Measurements from ENCODE around the gene MINDY4B.
"Not testable (repeated sequence)": the region's sequence is repeated elsewhere in the genome, so short reads cannot be mapped to it uniquely, and the experiment has no call there.

The MINDY4B gene

DNA sequence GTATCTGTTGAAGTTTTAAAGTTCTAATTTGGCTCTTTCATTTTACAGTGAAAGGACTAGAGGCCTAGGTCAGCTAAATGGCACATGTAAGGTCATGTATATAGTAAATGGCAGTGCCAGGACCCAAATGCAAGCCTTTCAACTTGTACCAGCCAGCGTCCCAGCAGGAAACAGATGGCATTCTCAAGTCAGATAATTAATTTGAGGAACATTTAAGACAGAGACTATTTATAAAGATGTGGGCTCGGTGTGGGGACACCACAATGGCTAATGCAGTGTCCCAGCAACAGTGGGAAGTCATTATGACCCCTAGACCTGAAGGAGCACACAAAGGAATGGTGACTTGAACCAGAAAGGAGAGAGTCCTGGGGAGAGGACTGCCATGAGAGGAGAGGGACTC is 6.1 kb downstream of the MINDY4B start:
- in situ Hi-C loops (cut with MboI; ENCODE audit: low sequenced_read_pairs): no loop called here

DNA sequence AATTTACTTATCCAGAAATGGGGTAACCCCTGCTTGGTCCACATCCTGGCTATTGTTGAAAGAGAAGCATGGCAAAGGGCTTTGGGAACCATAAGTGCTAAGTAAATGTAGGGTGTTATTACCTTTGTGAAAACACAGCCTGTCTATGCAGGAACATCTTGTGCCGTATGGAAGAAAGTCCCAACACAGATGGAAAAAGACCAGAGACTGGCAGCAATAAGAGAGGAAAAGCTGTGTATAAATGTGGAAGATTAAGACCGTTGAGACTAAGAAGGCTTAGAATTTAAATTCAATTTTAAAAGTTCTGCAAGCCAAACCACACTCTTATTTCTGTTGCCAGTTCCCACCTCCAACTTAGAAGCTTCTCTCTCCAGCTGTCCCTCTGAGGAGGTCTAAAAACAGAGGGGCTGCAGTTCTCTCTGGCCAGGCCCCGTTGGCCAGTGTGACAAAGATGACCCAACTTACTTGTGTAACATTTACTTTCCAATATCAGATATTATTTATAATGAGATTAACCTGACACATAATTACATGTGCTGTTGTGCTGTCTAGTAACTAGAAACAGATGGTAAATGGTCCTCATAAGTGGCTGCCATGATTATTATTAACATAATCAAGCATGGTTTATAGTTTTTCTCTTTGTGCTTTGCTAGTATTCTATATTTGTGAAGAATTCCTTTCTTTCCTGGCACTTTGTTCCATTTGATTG is 7.0 kb downstream of the MINDY4B start:
- in situ Hi-C loops (cut with MboI; ENCODE audit: low sequenced_read_pairs): no loop called here

DNA sequence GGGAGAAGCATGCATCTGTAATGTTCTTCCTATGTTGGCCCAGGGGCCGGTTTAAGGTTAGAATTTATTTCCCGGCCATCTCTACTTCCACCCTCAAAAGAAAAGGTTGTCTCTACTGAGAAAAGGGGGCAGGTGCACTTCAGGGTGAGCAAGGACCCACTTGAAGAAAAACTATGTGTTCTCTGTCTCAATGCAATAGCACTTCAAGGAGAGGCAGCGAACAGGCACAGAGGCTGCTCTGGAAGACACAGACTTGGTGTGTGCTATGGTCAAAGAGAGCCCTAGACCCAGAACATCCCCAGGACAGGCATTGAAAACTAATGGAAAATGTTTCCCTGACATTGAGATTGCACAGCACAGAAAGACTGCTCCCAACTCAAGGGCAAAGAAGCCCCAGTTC is 7.6 kb downstream of the MINDY4B start:
- in situ Hi-C loops (cut with MboI; ENCODE audit: low sequenced_read_pairs): no loop called here

DNA sequence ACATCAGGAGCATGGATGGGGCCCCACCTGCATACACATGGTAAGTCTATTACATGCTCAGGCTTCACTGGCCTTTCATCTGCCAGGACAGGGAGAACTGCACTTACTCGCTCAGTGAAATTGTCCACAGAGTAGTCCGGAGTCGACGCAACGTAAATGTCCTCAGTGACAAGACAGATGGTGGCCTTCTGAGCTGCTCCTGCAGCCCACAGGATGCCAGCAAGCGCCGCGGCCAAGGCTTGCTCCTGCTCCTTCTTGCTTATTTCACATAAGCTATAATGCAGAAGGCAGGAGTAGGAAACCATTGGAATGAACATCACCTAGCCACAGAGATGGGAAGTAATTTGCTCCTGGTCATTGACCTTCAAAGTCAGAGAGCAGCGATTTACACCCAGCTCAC is 14.4 kb downstream of the MINDY4B start:
- in situ Hi-C loops (cut with MboI; ENCODE audit: low sequenced_read_pairs): no loop called here

DNA sequence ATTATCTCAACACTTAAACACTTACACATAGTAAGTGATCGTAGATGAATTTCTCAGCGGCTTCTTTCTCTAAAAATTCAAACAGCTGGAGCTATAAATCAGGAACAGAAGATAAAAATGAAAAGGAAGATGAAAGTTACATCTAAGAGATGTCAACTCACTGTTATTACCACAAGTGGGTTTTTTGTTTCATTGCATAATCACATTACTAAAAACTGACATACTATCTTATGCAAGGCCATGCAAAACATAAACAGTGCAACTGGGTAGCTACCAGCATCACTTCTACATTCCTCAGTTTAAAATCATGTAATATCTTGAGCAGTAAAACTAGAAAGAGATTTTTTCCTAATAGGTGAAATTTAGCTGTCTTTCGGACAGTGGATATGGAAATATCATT is 14.9 kb downstream of the MINDY4B start:
- in situ Hi-C loops (cut with MboI; ENCODE audit: low sequenced_read_pairs): no loop called here

DNA sequence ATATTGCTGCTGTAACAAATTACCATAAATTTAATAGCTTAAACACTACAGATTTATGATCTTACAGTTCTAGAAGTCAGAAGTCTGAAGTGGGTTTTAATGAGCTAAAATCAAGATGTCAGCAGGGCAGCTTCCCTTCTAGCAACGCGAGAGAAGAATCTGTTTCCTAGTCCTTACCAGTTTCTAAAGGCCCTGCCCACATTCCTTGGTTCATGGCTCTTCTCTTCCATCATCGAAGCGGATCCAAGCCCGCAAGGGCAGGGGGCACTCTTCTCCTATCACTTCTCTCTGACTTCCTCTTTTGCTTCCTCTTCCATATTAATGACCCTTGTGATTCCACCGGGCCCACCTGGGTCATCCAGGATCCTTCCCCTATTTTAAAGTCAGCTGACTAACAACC is 16.1 kb downstream of the MINDY4B start:
- in situ Hi-C loops (cut with MboI; ENCODE audit: low sequenced_read_pairs): no loop called here

DNA sequence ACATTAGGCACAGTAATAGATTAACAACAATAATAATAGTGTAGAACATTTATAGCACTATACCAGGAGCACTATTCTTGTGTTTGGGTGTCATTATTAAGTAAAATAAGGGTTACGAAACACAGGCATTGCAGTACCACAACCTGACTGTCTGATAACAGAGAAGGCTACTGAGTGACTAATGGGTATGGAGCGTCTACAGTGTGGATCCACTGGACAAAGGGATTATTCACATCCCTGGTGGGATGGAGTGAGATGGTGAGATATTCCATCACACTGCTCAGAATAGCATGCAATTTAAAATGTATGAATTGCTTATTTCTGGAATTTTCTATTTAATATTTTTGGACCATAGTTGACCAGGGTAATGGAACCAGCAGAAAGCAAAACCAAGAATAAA is 18.2 kb downstream of the MINDY4B start:
- in situ Hi-C loops (cut with MboI; ENCODE audit: low sequenced_read_pairs): no loop called here

DNA sequence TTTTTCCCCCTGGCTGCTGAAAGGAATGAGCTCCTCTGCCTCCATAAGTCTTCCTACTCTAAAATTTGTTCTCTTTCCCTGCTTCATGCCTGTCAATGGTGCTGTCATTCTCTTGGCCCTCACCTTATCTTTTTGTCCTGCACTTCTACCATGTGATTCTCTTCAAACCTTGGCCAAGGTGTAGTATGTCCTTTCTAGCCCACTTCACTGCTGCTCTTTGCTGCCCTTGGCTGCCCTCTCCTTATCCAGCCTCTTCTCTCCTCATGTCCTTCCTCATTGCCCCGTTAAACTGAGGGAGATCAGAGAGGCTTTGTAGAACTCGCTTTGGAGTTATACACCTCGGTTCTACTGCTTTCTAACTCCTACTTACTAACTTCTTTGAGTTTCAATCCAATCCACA is 19.7 kb downstream of the MINDY4B start:
- in situ Hi-C loops (cut with MboI; ENCODE audit: low sequenced_read_pairs): no loop called here

DNA sequence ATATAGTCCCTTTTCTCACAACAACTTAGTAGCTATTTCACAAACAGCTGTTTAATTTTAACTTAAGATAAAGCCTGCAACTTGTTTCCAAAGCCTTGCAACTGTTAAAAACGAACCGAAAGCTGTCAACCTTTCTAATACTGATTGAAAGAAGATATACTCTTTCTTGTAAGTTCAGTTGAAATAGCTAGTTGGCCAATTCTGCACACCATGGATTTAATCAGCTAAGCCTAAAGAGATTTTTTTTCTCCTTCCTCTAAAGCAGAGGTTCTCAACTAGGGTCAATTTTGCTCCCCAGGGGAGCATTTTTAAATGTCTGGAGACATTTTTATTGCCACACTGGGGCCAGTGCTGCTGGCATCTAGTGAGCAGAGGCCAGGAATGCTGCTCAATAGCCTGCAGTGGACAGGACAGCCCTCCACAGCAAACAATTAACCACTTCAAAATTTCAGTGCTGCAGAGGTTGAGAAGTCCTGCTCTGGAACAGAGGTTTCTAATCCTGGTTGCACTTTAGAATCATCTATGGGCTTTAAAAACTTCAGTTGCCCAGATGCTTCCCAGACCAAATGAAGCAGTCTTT is 26.2 kb downstream of the MINDY4B start:
- in situ Hi-C loops (cut with MboI; ENCODE audit: low sequenced_read_pairs): no loop called here

DNA sequence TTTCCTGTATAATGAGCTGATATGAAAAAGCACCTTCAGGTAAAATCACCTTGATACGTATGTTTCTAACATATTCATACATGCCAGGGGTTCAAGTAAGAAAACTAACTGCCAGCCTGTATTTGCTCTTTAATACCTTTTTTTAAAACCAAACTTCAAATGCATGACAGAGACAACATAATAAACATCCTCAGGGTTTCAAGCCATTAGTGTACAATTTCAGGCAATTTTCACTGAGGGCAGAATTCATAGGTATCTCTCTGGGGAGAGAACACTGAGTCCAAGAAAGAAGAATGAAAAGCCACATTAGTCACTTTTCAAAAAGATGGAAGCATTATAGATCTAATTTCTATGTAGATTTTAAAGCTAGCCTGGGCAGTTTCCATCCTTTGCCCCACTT is 26.9 kb downstream of the MINDY4B start:
- in situ Hi-C loops (cut with MboI; ENCODE audit: low sequenced_read_pairs): no loop called here

DNA sequence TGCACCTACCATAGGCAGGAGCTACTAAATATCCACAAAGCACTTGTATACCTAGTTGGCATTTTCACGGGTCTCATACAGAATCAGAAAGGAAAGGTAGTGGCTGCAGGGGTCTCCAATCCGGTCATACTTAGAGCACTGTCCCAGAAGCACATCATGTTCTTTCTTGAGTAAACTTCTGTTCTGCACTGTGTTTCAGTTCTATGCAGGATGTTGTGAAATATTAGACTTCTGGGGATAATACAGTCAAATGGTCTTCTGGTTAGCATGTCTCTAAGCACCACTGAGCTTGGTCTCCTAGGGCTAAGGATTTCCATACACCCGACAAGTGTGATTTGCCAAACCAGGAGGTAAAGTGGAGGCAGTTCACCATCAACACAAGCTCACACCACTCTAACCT is 27.9 kb downstream of the MINDY4B start:
- in situ Hi-C loops (cut with MboI; ENCODE audit: low sequenced_read_pairs): no loop called here

DNA sequence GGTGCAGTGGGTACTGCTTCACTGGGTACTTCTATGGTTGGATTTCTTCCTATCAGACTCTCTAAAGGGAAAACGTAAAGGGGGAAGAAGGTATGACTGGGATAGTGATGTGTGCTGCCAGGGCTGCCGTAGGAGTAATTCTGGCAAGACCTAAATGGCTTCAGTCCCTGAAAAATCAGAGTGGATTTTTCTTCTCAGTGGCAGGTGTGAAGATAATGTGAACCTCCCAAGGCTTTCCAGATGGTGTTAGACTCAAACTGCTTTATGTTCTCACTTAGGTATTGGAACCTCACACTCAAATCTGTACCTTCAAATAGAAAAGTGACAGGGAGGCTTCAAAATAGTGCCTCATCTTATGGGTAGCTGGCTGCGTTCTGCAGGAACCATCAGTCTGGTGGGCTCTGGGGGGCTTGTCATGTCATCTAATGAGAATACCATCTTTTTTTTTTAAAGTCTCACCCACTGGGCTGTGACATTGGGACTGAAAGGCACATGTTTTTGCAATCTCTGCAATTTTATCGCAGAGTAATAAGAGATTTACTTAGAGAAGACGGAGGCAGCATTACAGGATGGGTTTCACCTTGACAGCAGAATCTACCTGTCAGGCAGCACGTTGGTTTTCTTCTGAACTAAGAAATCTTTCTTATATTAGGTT is 28.5 kb downstream of the MINDY4B start:
- in situ Hi-C loops (cut with MboI; ENCODE audit: low sequenced_read_pairs): no loop called here

DNA sequence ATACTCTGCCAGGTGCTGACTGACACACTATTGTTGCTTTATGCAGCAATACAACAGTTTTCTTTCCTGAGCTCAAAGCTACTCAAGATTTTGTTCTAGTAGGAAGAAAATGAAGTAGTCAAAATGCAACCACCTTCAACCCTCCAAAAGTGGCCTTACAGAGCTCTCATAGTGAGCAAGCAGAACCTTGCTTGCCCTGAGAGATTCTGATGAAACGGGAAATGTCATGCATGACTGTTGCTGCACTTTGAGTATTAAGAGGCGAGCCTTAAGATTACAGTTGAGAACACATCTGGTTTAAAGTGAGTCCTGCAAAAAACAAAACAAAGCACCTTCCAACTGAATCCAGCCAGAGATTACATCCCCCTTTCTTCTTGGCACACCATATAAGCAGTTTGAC is 29.7 kb downstream of the MINDY4B start:
- in situ Hi-C loops (cut with MboI; ENCODE audit: low sequenced_read_pairs): no loop called here

DNA sequence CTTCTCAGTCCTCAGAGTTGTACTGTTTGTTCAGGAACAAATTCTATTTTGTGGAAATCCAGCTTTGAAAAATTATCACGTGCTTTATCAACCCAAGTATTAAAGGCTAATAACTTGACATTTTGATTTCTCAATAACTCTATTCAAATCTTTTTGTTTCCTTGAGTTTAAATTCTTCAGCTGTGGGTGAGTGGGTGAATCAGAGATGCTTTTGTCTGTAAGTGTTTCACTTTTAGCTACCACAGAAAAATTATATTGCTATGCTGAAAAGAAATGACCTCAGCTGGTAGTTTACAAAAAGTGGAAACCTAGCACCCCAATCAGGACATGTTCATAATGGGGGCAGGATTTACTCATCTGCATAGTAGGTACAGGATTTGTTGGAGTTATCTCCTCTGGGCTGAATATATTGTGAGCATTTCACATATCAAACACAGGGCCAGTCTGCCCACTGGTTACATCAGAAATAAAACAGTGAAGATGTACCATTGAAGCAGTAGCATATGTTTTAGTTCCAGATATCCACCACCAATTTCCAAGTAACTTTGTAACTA is 30.5 kb downstream of the MINDY4B start:
- in situ Hi-C loops (cut with MboI; ENCODE audit: low sequenced_read_pairs): no loop called here

DNA sequence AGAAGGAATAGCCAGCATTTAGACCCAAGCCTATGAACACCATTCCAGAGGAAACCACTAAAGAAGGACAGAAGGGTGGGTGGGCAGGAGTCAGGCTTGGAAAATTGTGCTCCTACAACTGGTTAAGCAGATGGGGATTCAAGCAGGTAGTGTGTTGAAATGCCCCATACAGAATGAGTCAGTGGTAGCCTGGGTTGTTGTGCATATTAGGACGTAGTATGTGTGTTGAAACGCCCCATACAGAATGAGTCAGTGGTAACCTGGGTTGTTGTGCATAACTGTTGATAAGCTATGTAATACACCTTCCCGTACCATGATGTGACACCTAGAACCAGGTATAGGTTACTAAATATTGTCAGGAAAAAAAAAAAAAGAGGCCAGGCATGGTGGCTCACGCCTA is 34.0 kb downstream of the MINDY4B start:
- in situ Hi-C loops (cut with MboI; ENCODE audit: low sequenced_read_pairs): no loop called here

DNA sequence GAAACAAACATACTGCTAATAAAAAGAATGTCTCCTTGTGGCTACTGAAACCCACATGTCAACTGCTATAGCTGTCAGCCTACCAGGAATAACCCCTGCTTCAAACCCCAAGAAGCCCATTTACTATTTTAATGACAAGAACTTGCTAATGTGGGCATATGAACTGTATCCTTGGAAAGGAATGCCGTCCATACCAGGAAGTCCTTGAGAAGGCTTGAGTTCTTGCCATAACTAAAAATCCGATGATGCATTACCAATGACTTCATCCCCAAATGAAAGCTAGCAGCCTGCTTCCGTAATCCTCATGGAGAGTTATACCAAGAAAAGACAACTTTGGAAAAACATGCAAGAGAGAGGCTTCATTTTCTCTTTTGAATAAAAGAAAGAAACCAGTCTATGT is 34.8 kb downstream of the MINDY4B start:
- in situ Hi-C loops (cut with MboI; ENCODE audit: low sequenced_read_pairs): no loop called here

DNA sequence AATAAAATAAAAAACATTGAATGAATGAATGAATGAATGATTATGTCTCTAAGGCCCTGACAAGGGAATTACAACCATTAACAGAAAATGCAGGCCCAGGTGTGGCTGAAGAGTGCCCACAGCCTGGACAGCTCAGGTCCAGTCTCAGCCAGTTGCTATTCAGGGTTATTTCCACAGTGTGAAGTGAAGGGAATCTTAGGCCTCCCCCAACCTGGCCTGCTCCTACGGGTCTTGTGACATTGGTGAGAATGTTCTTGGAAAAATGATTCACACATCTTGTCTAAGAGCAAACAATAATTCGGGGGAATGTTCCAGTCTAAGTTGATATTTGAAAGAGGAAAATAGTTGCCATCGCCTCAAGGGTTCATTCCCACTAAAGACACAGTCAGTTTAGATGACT is 37.0 kb downstream of the MINDY4B start:
- in situ Hi-C loops (cut with MboI; ENCODE audit: low sequenced_read_pairs): no loop called here

DNA sequence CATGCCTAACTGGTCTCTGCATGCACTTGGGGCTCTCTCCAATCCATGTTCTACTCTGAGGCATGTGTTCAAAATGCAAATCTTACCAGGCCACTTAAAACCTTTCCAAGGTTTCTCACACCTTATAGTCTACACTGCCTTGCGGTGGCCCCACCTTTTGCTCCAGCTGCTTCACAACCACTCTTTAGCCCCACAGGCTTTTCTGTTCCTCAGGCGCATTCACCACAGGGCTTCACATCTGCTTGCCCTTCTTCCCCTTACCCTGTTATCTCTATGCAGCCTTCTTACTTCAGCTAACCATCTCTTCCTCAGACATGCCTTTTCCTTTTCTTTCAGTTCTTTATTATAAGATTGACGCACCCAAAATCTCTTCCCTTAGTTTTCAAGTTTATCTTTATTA is 37.8 kb downstream of the MINDY4B start:
- in situ Hi-C loops (cut with MboI; ENCODE audit: low sequenced_read_pairs): no loop called here

DNA sequence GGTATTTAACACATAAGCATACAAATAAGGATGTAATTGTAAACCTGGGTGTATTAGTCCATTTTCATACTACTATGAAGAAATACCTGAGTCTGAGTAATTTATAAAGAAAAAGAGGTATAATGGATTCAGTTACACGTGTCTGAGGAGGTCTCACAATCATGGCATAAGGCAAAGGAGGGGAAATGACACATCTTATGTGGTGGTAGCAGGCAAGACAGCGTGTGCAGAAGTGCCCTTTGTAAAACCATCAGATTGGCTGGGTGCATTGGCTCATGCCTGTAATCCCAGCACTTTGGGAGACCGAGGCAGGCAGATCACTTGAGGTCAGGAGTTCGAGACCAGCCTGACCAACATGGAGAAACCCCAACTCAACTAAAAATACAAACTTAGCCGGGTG is 41.3 kb downstream of the MINDY4B start:
- in situ Hi-C loops (cut with MboI; ENCODE audit: low sequenced_read_pairs): not testable (repeated sequence)

DNA sequence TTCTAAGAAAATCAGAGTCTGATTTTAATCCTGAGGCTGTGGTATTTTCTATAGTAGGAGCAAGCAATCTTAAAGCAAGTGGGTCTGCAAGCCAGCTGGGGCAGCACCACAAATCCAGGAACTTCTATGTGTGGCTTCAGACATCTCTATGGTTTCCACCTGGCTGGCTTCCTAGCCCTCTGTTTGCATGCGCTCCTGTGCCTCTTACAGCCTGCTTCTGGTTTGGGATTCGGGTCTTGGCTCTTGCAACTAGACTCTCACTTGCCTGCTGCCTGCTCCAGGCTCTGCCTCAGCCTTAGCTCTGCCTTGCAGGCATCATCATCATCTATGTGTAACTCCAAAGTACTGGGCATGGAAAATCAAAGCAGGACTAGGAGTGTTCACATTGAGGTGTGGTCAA is 43.4 kb downstream of the MINDY4B start:
- in situ Hi-C loops (cut with MboI; ENCODE audit: low sequenced_read_pairs): no loop called here

DNA sequence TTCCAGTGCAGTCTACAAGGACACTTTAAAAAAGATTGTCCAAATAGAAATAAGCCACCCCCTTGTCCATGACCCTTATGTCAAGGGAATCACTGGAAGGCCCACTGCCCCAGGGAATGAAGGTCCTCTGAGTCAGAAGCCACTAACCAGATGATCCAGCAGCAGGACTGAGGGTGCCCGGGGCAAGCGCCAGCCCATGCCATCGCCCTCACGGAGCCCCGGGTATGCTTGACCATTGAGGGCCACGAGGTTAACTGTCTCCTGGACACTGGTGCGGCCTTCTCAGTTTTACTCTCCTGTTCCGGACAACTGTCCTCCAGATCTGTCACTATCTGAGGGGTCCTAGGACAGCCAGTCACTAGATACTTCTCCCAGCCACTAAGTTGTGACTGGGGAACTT is 47.3 kb downstream of the MINDY4B start:
- in situ Hi-C loops (cut with MboI; ENCODE audit: low sequenced_read_pairs): not testable (repeated sequence)

DNA sequence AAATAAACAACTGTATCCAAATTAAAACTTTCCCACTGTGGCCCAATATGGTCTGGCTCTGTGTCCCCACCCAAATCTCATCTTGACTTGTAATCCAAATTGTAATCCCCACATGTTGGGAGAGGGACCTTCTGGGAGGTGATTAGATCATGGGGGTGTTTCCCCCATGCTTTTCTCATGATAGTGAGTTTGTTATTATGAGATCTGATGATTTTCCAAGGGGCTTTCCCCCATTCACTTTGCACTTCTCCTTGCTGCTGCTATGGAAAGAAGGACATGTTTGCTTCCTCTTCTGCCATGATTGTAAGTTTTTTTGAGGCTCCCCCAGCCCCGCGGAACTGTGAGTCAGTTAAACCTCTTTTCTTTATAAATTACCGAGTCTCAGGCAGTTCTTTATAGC is 55.0 kb downstream of the MINDY4B start:
- in situ Hi-C loops (cut with MboI; ENCODE audit: low sequenced_read_pairs): no loop called here
